Activated B cell treated with CpG ODN at 0.5 μM for 24 hours (primary cell): ENCODE data around the gene PDLIM5. TPM values are rescaled to one million over a fixed set of nuclear protein-coding genes. Genes with fewer than 3 reads are reported as not detected.

Experiments used
- ATAC-seq: fragments of 200-7000 bp; cut with Tn5 transposase; one replicate; pipeline ENCODE4 v1.10.0; 2021; ENCODE audit warnings: low read depth, mild to moderate bottlenecking, moderate library complexity
- CTCF ChIA-PET: fragments of 350-600 bp; sonication (Branson Sonifier 250); formaldehyde crosslinking; loops from one replicate; lab custom pipeline; 2021; ENCODE audit warnings: antibody characterized with exemption; lab: Charles Lee
- POLR2A ChIA-PET: fragments of 350-600 bp; sonication (Branson Sonifier 250); formaldehyde crosslinking; loops from one replicate; lab custom pipeline; 2021; ENCODE audit warnings: antibody characterized with exemption; lab: Charles Lee
- DNase-seq: peaks from one replicate; pipeline ENCODE4 v3.0.0; 2022
- H3K27ac Mint-ChIP-seq: one replicate; pipeline ENCODE4 v1.8.0; 2020; ENCODE audit warnings: mixed read lengths
- H3K27me3 Mint-ChIP-seq: one replicate; pipeline ENCODE4 v1.8.0; 2021; ENCODE audit warnings: mixed read lengths
- H3K36me3 Mint-ChIP-seq: one replicate; pipeline ENCODE4 v1.8.0; 2021; ENCODE audit warnings: low read depth, mixed read lengths
- H3K4me1 Mint-ChIP-seq: one replicate; pipeline ENCODE4 v1.8.0; 2021; ENCODE audit warnings: mixed read lengths
- H3K4me3 Mint-ChIP-seq: one replicate; pipeline ENCODE4 v1.8.0; 2020; ENCODE audit warnings: mild to moderate bottlenecking, mixed read lengths
- H3K9me3 Mint-ChIP-seq: one replicate; pipeline ENCODE4 v1.8.0; 2020; ENCODE audit warnings: mixed read lengths
- CTCF ChIP-seq: fragments of 200-600 bp; IDR thresholded peaks from one replicate; pipeline ENCODE4 v1.8.0; 2022; ENCODE audit warnings: antibody characterized with exemption, mild to moderate bottlenecking
- intact Hi-C: fragments of 100-400 bp; cut with micrococcal nuclease; formaldehyde crosslinking; loops from one replicate; pipeline ENCODE4 v1.15.1; 2024
- total RNA-seq: library from RNA; stranded (reverse); gene quantifications from 2 replicates; pipeline ENCODE4 v1.2.3, GENCODE V29; 2022

The PDLIM5 gene
- total RNA-seq, 1 donor from 2014 or later: 36.5 TPM

GRCh38 chr4:94590493-94590892 lies 138.8 kb downstream of the PDLIM5 start:
- intact Hi-C loops: no loop called here
- Mint-ChIP-seq H3K27me3 (no peaks in the 10 kb centered on the region), H3K9me3 (no peaks in the 10 kb centered on the region), H3K36me3 (peaks cover 29% of the 10 kb centered on the region), H3K4me3 (no peak overlapping the region), H3K4me1 (no peaks in the 10 kb centered on the region), H3K27ac (no peak overlapping the region)
- ATAC-seq: no peak
- DNase-seq: no peak
- ChIA-PET CTCF (interaction anchor here (1.5 kb wide), 1 partner anchor 183 kb away, joined by 3 read pairs; no protein-coding TSS in a partner anchor), POLR2A (no interaction called here)
- no peak for TF ChIP-seq CTCF

GRCh38 chr4:94591289-94591688 lies 139.5 kb downstream of the PDLIM5 start:
- H3K27ac Mint-ChIP-seq: no peak overlapping the region
- H3K4me3 Mint-ChIP-seq: no peak overlapping the region
- no peak for TF ChIP-seq CTCF
- no peak for ATAC-seq
- peaks cover 23% of the 10 kb centered on the region for H3K36me3 Mint-ChIP-seq
- intact Hi-C loops: no loop called here
- no peak for DNase-seq
- no peaks in the 10 kb centered on the region for H3K9me3 Mint-ChIP-seq
- ChIA-PET CTCF (interaction anchor here (1.5 kb wide), 1 partner anchor 184 kb away, joined by 3 read pairs; no protein-coding TSS in a partner anchor), POLR2A (no interaction called here)
- H3K4me1 Mint-ChIP-seq: no peaks in the 10 kb centered on the region
- H3K27me3 Mint-ChIP-seq: no peaks in the 10 kb centered on the region

DNA sequence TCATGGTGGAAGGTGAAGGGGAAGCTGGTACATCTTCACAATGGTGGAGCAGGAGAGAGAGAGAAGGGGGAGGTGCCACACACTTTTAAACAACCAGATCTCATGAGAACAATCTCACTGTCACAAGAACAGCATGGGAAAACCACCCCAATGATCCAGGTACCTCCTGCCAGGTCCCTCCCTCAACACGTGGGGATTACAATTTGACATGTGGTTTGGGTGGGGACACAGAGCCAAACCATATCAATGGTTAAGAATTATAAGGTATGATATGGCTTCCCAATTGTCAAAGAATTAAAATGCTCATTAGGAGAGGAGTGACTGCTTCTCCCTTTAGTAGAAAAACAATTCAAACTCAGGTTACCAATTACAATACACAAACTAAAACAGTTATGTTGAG lies 143.3 kb downstream of the PDLIM5 start:
- no peak for ATAC-seq
- no peak for DNase-seq
- ChIA-PET CTCF (interaction anchor here (1.0 kb wide), 1 partner anchor 188 kb away, joined by 7 read pairs; no protein-coding TSS in a partner anchor), POLR2A (no interaction called here)
- intact Hi-C loops: no loop called here
- H3K9me3 Mint-ChIP-seq: no peaks in the 10 kb centered on the region
- H3K27ac Mint-ChIP-seq: no peak overlapping the region
- H3K4me3 Mint-ChIP-seq: no peak overlapping the region
- H3K27me3 Mint-ChIP-seq: no peaks in the 10 kb centered on the region
- TF ChIP-seq CTCF: no peak
- no peaks in the 10 kb centered on the region for H3K4me1 Mint-ChIP-seq
- peaks cover 13% of the 10 kb centered on the region for H3K36me3 Mint-ChIP-seq

DNA sequence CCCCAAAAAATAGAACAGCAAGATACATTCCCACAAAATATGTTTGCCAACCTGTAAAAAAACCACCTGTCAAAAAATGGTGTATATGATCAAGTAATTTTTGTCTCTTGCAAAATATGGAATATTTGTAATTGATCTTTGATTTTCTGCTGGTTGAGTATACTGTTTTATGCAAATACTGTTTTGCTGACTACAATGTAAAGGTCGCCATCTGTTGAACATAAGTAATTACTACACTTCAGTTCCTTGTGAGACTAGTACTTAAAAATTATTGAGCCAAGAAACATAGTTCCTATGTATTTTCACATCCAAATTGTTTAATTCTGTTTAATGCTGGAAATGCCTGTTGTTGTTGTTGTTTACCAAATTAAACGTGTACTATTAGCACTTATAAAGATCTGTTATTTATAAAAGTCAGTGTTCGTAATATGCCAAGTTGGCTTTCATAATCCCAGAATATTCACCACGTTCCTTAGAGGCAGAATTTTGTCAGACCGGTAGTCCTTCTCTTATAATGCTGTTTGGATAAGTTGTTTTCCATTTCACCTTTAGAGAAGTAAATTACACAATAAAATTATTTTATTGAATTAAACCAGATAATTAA lies 144.2 kb downstream of the PDLIM5 start:
- CTCF ChIA-PET: interaction anchor here (1.0 kb wide), 1 partner anchor 189 kb away, joined by 7 read pairs; no protein-coding TSS in a partner anchor
- peak; percentile 26 for TF ChIP-seq CTCF
- Mint-ChIP-seq H3K4me1 (no peaks in the 10 kb centered on the region), H3K27me3 (no peaks in the 10 kb centered on the region), H3K9me3 (no peaks in the 10 kb centered on the region), H3K4me3 (no peak overlapping the region), H3K36me3 (peaks cover 13% of the 10 kb centered on the region), H3K27ac (no peak overlapping the region)
- no peak for ATAC-seq
- DNase-seq: no peak
- POLR2A ChIA-PET: no interaction called here
- intact Hi-C loops: loop anchor here (1.0 kb wide), 2 partner anchors 190 to 292 kb away; no protein-coding TSS in a partner anchor

- ATAC-seq (no peak), DNase-seq (no peak)
- ChIA-PET CTCF (interaction anchor here (1.3 kb wide), 1 partner anchor 191 kb away, joined by 6 read pairs; no protein-coding TSS in a partner anchor), POLR2A (no interaction called here)
- Mint-ChIP-seq H3K4me3 (no peak overlapping the region), H3K27me3 (no peaks in the 10 kb centered on the region), H3K27ac (no peak overlapping the region), H3K9me3 (no peaks in the 10 kb centered on the region), H3K4me1 (no peaks in the 10 kb centered on the region), H3K36me3 (no peaks in the 10 kb centered on the region)
- intact Hi-C loops: no loop called here
- no peak for TF ChIP-seq CTCF
These were observed 147.0 kb downstream of the PDLIM5 start for GRCh38 chr4:94598758-94599157.
